ENCODE measurements around the gene SIT1. TPM values are rescaled to one million over a fixed set of nuclear protein-coding genes. Genes with fewer than 3 reads are reported as not detected.

SIT1 gene
- total and polyA plus RNA-seq, 3 donors from 2014 or later, result 0.43 to 1.6 TPM; not detected in 1

DNA sequence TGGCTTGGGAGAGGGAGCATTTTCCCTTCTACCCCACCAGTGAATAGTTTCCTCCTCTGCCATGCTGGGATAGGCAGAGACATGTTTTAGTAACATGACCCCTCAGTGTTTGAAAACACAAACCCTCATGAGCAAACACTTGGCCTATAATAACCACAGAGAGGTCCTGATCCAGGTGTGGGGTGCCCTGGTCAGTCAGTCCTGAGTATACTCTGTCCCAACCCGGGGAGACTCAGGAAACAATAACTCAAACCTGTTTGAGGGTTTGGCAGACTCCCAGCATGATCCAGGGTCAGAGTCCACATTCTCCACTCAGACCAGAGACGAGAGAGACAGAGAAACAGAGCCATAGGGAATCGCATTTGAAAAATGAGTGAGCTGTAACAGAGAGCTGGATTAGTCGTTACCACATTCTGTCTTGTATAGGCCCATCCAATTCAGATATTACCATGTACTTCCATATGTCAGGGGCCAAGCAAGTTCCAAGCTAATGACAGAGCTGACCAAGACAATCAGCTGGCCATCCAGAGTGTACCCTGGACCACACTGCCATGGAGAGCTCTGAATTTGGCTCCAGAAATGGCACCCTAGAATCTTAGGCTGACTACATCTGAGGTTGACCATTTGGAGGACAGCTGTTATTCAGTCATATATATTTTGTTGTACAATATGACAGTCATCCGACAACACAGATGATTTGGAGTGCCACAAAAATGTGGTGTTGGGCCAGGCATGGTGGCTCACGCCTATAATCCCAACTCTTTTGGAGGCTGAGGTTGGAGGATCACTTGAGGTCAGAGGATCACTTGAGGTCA lies 18.8 kb upstream of the SIT1 start:
- Histone ChIP-seq H3K4me3 (no peak overlapping the region), H3K9me3 (no peaks in the 10 kb centered on the region), H3K27me3 (no peaks in the 10 kb centered on the region), H3K27ac (no peak overlapping the region), H3K36me3 (ENCODE audit: low read depth, missing control alignments) (no peaks in the 10 kb centered on the region), H3K4me1 (peaks cover 6% of the 10 kb centered on the region)
- intact Hi-C loops (cut with DNase I; ENCODE audit: low total_unique reads), result loop anchor here (10.0 kb wide), 1 partner anchor 55 kb away; no protein-coding TSS in a partner anchor
- no peak for DNase-seq
- WGBS, 2 donors, result 75 to 80% methylated on average over 6 of the region's 6 CpGs
- TF ChIP-seq, protein P1, sequence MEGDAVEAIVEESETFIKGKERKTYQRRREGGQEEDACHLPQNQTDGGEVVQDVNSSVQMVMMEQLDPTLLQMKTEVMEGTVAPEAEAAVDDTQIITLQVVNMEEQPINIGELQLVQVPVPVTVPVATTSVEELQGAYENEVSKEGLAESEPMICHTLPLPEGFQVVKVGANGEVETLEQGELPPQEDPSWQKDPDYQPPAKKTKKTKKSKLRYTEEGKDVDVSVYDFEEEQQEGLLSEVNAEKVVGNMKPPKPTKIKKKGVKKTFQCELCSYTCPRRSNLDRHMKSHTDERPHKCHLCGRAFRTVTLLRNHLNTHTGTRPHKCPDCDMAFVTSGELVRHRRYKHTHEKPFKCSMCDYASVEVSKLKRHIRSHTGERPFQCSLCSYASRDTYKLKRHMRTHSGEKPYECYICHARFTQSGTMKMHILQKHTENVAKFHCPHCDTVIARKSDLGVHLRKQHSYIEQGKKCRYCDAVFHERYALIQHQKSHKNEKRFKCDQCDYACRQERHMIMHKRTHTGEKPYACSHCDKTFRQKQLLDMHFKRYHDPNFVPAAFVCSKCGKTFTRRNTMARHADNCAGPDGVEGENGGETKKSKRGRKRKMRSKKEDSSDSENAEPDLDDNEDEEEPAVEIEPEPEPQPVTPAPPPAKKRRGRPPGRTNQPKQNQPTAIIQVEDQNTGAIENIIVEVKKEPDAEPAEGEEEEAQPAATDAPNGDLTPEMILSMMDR (IDR thresholded peaks at IDR 0.05), result no peak
- no peak for TF ChIP-seq POLR2A (IDR thresholded peaks at IDR 0.05)

DNA sequence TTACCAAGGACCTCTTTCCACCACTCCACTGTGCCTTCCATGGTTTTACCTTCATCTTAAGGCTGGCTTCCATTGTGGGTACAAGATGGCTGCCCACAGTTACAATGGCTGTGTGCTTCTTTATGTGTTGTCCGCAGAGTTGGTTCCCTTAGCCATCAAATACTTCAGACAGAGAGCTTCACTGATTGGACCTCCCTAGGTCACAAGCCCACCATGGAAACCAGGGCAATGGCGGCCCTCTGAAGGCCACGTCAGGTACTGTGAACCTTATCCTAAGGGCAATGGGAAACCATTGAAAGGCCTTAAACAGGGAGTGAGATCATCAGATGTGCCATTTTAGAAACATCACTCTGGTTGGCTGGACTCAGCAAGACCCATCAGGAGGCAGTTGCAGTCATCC lies 17.2 kb upstream of the SIT1 start:
- peaks cover 6% of the 10 kb centered on the region for H3K4me1 ChIP-seq
- DNase-seq, result no peak
- no peak overlapping the region for H3K4me3 ChIP-seq
- no peaks in the 10 kb centered on the region for H3K27me3 ChIP-seq
- no peaks in the 10 kb centered on the region for H3K36me3 ChIP-seq (ENCODE audit: low read depth, missing control alignments)
- intact Hi-C loops (cut with DNase I; ENCODE audit: low total_unique reads), result loop anchor here (10.0 kb wide), 1 partner anchor 57 kb away; no protein-coding TSS in a partner anchor
- 93 to 94% methylated on average over 3 of the region's 3 CpGs for WGBS, 2 donors
- TF ChIP-seq, protein P1 (IDR thresholded peaks at IDR 0.05), result no peak
- TF ChIP-seq POLR2A (IDR thresholded peaks at IDR 0.05), result no peak
- H3K9me3 ChIP-seq, result no peaks in the 10 kb centered on the region
- H3K27ac ChIP-seq, result no peak overlapping the region

DNA sequence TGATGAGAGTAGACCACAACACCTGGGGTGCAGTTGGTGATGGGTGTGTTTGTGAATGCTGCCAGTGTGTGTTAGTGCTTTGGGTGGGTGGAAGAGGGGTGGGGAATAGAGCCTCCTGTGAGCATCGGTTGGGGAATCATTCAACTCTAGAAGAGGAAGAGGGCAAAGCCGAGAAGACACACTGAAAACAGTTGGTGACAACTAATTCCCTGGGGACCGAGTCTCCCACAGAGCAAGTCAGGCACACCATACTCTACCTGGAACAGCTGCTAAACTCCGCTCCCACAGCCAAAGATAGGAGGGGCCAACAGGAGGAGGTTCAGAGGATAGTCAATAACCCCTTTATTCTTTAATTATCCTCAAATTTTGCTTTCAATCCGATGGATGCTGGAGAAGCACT lies 15.8 kb upstream of the SIT1 start:
- peaks cover 8% of the 10 kb centered on the region for H3K4me1 ChIP-seq
- 94 to 97% methylated on average over 5 of the region's 5 CpGs for WGBS, 2 donors
- intact Hi-C loops (cut with DNase I; ENCODE audit: low total_unique reads), result loop anchor here (10.0 kb wide), 1 partner anchor 58 kb away; no protein-coding TSS in a partner anchor

DNA sequence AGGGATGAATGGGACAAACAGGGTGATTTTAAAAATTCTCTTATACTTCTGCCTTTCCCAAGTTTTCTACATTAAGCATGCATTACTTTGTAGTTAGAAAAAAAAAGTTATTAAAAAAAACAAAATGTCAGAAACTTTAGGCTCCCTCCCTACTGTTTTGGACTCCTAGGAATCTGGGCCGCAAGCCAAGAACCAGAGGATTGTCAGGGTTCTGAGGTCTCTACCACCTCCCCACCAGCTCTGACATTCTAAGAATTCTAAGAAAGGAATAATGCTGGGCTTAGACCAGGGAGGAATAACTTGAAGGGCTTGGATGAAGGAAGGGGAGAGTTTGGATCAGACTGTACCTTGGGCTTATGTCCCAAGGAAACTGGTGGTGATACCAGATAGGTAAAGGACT lies 15.3 kb upstream of the SIT1 start:
- TF ChIP-seq, protein P1 (IDR thresholded peaks at IDR 0.05), result no peak
- TF ChIP-seq POLR2A (IDR thresholded peaks at IDR 0.05), result no peak
- no peaks in the 10 kb centered on the region for H3K27me3 ChIP-seq
- H3K4me3 ChIP-seq, result no peak overlapping the region
- no peaks in the 10 kb centered on the region for H3K36me3 ChIP-seq (ENCODE audit: low read depth, missing control alignments)
- peaks cover 13% of the 10 kb centered on the region for H3K4me1 ChIP-seq
- no peak overlapping the region for H3K27ac ChIP-seq
- DNase-seq, result no peak
- H3K9me3 ChIP-seq, result no peaks in the 10 kb centered on the region
- intact Hi-C loops (cut with DNase I; ENCODE audit: low total_unique reads), result loop anchor here (10.0 kb wide), 1 partner anchor 59 kb away; no protein-coding TSS in a partner anchor
- WGBS, 2 donors, result 63 to 64% methylated on average over 1 of the region's 1 CpG

More for the DNA sequence above, 15.8 kb upstream of the SIT1 start:
- H3K27me3 ChIP-seq, result no peaks in the 10 kb centered on the region
- H3K4me3 ChIP-seq, result no peak overlapping the region
- TF ChIP-seq, protein P1 (IDR thresholded peaks at IDR 0.05), result no peak
- no peak for TF ChIP-seq POLR2A (IDR thresholded peaks at IDR 0.05)
- H3K9me3 ChIP-seq, result no peaks in the 10 kb centered on the region
- no peak for DNase-seq
- H3K36me3 ChIP-seq (ENCODE audit: low read depth, missing control alignments), result no peaks in the 10 kb centered on the region
- no peak overlapping the region for H3K27ac ChIP-seq

Data from testis (tissue), 3 donors.